Panc1 (cell line): ENCODE data around the gene NCS1. TPM values are rescaled to one million over a fixed set of nuclear protein-coding genes. Genes with fewer than 3 reads are reported as not detected.

Experiments used
- ATAC-seq: fragments of 200-7000 bp; cut with Tn5 transposase; 2 replicates; pipeline ENCODE4 v1.9.1; 2020; ENCODE audit warnings: mild to moderate bottlenecking, moderate library complexity
- BruUV-seq: library from RNA; stranded (reverse); fragments of 400-500 nt; replicated peaks from 2 replicates; lab custom pipeline; 2021; lab: Mats Ljungman, UMichigan
- CTCF ChIA-PET: fragments of 300-600 bp; sonication (Branson Sonifier 250); formaldehyde crosslinking; loops from one replicate; lab custom pipeline; 2022; ENCODE audit warnings: antibody characterized with exemption; lab: Charles Lee
- POLR2A ChIA-PET: fragments of 300-600 bp; sonication (Branson Sonifier 250); formaldehyde crosslinking; loops from one replicate; lab custom pipeline; 2022; ENCODE audit warnings: antibody characterized with exemption; lab: Charles Lee
- DNase-seq: peaks from one replicate; pipeline ENCODE4 v3.0.0-alpha.2; 2010; ENCODE audit warnings: low read depth, low spot score
- H3K27ac ChIP-seq: 2 replicates; pipeline ENCODE4 v1.5.1; 2011; ENCODE audit warnings: mild to moderate bottlenecking, low read length, inconsistent platforms
- H3K27me3 ChIP-seq: fragments of 200-500 bp; sonication (Bioruptor generic); 2 replicates; pipeline ENCODE4 v1.6.0; 2014; ENCODE audit warnings: low read length, inconsistent platforms; ENCODE audit not compliant: control insufficient read depth, insufficient read depth
- H3K36me3 ChIP-seq: fragments of 200-500 bp; sonication (Bioruptor generic); 2 replicates; pipeline ENCODE4 v1.5.1; 2014; ENCODE audit warnings: inconsistent platforms, mild to moderate bottlenecking, low read length, moderate library complexity; ENCODE audit not compliant: control insufficient read depth, insufficient read depth
- H3K4me1 ChIP-seq: 2 replicates; pipeline ENCODE4 v1.5.1; 2011; ENCODE audit warnings: inconsistent platforms, mild to moderate bottlenecking, low read length, moderate library complexity; ENCODE audit not compliant: control insufficient read depth, insufficient read depth
- H3K4me3 ChIP-seq, 2 experiments: 2 replicates each; pipeline ENCODE4 v1.5.1; 2011 to 2012; ENCODE audit warnings: low read depth in 2 of 2, low read length in 2 of 2, mild to moderate bottlenecking in 2 of 2, inconsistent platforms in 1 of 2, moderate library complexity in 1 of 2
- H3K9me3 ChIP-seq: fragments of 200-500 bp; sonication (Bioruptor generic); 2 replicates; pipeline ENCODE4 v1.5.1; 2014; ENCODE audit warnings: low read depth, mild to moderate bottlenecking, inconsistent platforms, low read length, moderate library complexity; ENCODE audit not compliant: control insufficient read depth, insufficient read depth
- CTCF ChIP-seq: fragments of 450-650 bp; IDR thresholded peaks from 2 replicates; pipeline ENCODE4 v1.5.1; 2017; ENCODE audit warnings: mild to moderate bottlenecking
- POLR2AphosphoS5 ChIP-seq: IDR thresholded peaks from 2 replicates; pipeline ENCODE4 v1.6.1; 2012; ENCODE audit warnings: mild to moderate bottlenecking, low read depth, low read length, moderate library complexity
- REST ChIP-seq, 2 experiments: IDR thresholded peaks; 2 replicates each; pipeline ENCODE4 v1.6.1; 2011 to 2012; ENCODE audit warnings: low read depth in 2 of 2, control low read depth in 1 of 2, low read length in 1 of 2, mild to moderate bottlenecking in 1 of 2, moderate library complexity in 1 of 2; ENCODE audit not compliant: insufficient read depth in 1 of 2
- SIN3A ChIP-seq: IDR thresholded peaks from 2 replicates; pipeline ENCODE4 v1.6.1; 2012; ENCODE audit warnings: low read depth, mild to moderate bottlenecking, low read length, moderate library complexity, borderline replicate concordance; ENCODE audit not compliant: insufficient read depth
- TCF7L2 ChIP-seq: IDR thresholded peaks from 2 replicates; pipeline ENCODE4 v1.6.1; 2011; ENCODE audit warnings: mild to moderate bottlenecking, low read depth, low read length, inconsistent platforms
- in situ Hi-C: cut with HindIII; loops from 2 replicates; pipeline ENCODE4 v1.10.0; 2016; ENCODE audit warnings: low sequenced_read_pairs, low pct_unique_long_range_greater_than_20kb
- intact Hi-C: fragments of 100-400 bp; cut with micrococcal nuclease; formaldehyde crosslinking; loops from one replicate; pipeline ENCODE4 v1.10.0; 2022; ENCODE audit not compliant: unreplicated experiment
- total RNA-seq: library from RNA; stranded (reverse); gene quantifications from one replicate; pipeline ENCODE4 v1.2.1, GENCODE V29; 2021; ENCODE audit not compliant: unreplicated experiment

The NCS1 gene
- total RNA-seq, 1 experiment from 2014 or later = 31.6 TPM

GRCh38 chr9:130237763-130238524, 65.7 kb downstream of the NCS1 start:
- no peak for DNase-seq
- Histone ChIP-seq H3K4me3 (no peak overlapping the region), H3K27ac (no peak overlapping the region), H3K36me3 (no peaks in the 10 kb centered on the region), H3K4me1 (no peaks in the 10 kb centered on the region), H3K27me3 (no peaks in the 10 kb centered on the region), H3K9me3 (no peaks in the 10 kb centered on the region)
- in situ Hi-C loops = no loop called here
- TF ChIP-seq SIN3A (no peak), CTCF (no peak), TCF7L2 (no peak), POLR2AphosphoS5 (no peak), REST (IDR thresholded peaks at IDR 0.05; ENCODE audit: insufficient read depth in 1 of 2, low read depth in 2 of 2, low read length in 1 of 2) (no peak)
- intact Hi-C loops = no loop called here
- no peak for ATAC-seq
- POLR2A ChIA-PET = no interaction called here
- BruUV-seq = no TSS peak
- CTCF ChIA-PET = no interaction called here

- no peaks in the 10 kb centered on the region for H3K27me3 ChIP-seq
- TF ChIP-seq SIN3A (no peak), POLR2AphosphoS5 (no peak), REST (IDR thresholded peaks at IDR 0.05; ENCODE audit: insufficient read depth in 1 of 2, low read depth in 2 of 2, low read length in 1 of 2) (no peak), TCF7L2 (no peak), CTCF (no peak)
- BruUV-seq = no TSS peak
- ATAC-seq = no peak
- ChIA-PET POLR2A (no interaction called here), CTCF (no interaction called here)
- no peaks in the 10 kb centered on the region for H3K36me3 ChIP-seq
- DNase-seq = no peak
- no peaks in the 10 kb centered on the region for H3K9me3 ChIP-seq
- no peak overlapping the region for H3K4me3 ChIP-seq
- no peak overlapping the region for H3K27ac ChIP-seq
- no peaks in the 10 kb centered on the region for H3K4me1 ChIP-seq
- intact Hi-C loops = no loop called here
- in situ Hi-C loops = no loop called here
Observed at GRCh38 chr9:130239363-130239695, 67.1 kb downstream of the NCS1 start.
